GM10266 (cell line): ENCODE data around the gene DNAH10.

ENCODE experiments used
- DNase-seq: peaks from one replicate; pipeline ENCODE4 v3.0.0; 2012; ENCODE audit errors: extremely low spot score
- TF ChIP-seq, protein P1 (sequence below): IDR thresholded peaks from 2 replicates; pipeline ENCODE4 v1.5.1; 2012; ENCODE audit warnings: mild to moderate bottlenecking, low read depth; ENCODE audit not compliant: control insufficient read depth, insufficient read depth; ENCODE audit errors: missing control alignments

DNAH10 gene

DNA sequence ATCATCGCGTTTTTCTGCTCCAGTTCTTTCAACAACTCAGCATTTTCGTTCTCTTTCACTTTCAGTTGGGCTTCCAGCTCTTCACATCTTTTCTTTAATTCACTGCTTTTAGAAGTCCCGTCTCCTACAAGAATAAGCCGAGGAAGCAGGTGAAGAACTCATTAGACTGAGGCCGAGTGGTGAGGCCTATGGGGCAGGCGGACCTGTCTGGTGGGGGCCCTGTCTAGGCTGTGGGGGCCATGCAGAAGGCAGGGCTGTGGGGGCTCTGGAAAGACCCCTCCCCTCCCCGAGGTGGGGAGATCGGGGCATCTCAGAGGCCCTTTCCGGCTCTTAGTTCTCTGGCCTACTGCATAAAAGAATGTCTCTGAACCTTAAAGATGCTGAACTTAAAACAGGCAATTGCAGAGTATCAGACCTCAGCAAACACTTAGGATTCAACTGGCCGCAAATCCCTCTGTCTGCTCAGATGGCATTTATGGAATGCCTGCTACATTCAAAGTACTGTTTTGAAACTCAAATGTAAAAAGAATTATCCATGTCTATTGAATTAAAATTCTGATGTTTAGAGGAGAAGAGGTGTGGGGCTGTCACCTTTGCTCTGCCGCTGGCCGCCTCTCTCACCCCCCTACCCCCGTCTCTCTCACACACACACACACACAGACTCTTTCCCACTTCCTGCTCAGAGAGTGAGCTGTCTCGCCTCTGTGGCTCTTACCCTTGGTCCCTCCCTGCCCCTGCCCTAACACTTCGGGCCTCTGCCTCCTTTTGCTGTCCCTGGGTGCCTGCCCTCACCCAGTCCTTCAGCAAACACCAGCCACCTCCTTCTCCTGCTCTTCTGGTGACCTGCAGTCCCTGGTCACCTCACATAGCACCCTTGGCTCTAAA lies 175.8 kb downstream of the DNAH10 start:
- TF ChIP-seq, protein P1, sequence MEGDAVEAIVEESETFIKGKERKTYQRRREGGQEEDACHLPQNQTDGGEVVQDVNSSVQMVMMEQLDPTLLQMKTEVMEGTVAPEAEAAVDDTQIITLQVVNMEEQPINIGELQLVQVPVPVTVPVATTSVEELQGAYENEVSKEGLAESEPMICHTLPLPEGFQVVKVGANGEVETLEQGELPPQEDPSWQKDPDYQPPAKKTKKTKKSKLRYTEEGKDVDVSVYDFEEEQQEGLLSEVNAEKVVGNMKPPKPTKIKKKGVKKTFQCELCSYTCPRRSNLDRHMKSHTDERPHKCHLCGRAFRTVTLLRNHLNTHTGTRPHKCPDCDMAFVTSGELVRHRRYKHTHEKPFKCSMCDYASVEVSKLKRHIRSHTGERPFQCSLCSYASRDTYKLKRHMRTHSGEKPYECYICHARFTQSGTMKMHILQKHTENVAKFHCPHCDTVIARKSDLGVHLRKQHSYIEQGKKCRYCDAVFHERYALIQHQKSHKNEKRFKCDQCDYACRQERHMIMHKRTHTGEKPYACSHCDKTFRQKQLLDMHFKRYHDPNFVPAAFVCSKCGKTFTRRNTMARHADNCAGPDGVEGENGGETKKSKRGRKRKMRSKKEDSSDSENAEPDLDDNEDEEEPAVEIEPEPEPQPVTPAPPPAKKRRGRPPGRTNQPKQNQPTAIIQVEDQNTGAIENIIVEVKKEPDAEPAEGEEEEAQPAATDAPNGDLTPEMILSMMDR = no peak
- peak; percentile 58 for DNase-seq

DNA sequence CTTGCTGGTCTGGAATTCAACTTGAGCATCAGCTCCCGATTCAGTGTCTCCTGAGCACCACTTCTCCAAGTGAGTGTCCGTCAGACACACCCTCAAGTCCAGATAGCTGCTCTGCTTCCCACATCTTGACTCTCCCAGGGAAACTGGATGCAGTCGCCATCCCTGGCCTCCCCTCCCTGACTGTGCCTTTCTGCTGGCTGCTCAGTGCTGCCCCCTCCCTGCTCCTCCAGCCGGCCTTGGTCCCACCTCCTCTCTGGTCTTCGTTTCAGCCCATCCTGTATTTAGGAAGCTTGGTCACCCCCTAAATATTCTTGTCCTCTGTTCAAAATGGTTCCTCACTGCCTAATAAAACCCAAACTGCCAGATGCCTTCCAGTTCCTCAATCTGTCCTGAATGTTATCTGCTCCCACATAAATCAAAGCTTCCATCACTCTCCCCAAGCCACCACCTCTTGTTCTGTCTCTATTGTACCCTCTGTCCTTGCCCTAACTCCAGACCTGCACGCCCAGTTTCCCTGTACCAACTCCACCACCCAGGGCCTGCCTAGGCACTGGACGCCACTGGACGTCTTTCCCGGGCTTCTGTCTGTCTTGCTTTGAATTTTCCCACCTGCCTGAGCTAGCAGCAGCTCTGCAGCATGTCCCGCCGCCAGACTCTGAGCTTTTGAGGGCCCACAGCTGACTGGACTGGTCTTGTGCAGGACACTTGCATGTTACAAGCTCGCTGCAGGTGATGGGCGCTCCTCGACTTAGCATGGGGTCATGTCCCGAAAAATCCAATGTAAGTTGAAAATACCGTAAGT lies 176.8 kb downstream of the DNAH10 start:
- TF ChIP-seq, protein P1 = peak; percentile 20
- no peak for DNase-seq

DNA sequence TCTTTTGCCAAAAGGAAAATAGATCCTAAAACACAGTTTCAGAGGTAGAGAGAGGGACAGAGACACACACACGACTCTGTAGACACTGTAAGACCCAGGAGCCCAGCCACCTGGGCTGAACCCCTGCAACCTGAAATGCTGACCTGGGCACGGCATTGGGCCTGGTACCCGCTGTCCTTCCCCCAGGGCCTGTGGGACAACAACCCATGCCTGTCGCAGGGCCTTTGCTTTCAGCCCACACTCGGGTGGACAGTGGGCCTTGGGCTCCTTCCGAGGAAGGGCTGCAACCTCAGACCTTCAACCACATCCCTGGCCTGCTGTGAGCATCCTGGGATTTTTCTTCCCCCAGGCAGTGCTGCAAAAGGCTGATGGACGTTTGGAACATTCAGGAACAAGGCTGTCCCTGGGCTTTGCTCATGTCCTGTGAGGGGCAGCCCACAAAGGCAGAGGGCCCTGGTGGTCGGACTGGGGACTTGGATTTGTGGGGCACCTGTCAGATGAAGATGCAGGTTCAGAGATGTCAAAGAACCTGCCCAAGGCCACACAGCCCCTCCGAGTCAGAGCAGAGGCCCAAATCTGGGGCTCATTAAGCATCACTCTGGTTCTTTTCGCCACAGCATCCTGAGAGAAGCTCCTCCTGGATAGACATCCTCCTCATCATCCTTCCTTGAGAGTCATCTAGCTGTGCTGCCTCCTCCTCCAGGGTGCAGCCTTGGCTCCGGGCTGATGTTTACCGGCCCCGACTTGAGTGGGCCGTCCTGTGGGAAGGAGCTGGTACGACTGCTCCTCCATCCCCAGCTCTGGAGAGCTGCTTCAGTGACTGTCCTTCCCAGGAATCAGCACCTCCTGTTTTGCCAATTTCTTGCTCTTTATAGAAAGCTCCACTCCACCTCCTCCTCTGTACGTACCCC lies 177.9 kb downstream of the DNAH10 start:
- TF ChIP-seq, protein P1 = no peak
- DNase-seq = no peak

DNA sequence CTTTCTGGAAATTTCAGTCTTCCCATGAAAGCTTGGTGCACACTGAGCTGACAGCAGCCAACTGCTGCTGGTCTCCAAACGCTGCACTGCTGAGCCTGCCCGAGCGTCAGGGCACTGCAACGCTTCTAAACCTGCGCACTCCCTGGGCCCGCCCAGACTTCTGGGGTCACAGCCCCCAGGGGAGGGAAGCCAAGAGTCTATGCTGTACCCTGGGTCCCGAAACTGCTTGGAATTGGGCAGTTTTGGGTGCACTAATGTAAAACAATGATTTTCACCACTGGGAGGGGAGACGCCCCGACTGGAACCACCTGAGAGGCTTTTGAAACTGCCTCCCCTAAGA lies 178.5 kb downstream of the DNAH10 start:
- TF ChIP-seq, protein P1 = no peak
- DNase-seq = no peak

DNA sequence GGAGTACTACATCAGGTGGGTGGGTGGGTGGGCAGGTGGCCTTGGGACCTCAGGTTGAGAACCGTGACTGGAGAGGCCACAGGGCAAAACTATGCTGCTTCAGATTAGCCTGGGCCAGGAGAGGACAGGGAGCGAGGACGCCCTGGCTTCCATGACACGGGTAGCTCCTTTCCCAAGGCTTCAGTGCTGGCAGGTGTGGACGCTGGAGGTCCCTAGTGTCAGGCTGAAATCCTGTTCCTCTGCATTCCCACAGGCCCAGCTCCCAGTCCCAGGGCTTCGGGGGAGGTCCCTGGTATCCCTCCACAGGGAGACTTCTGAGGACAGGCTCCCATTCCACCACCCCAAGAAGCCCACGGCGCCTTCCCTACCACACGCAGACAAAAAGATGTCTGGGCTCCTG lies 178.9 kb downstream of the DNAH10 start:
- DNase-seq = no peak
- TF ChIP-seq, protein P1 = no peak

DNA sequence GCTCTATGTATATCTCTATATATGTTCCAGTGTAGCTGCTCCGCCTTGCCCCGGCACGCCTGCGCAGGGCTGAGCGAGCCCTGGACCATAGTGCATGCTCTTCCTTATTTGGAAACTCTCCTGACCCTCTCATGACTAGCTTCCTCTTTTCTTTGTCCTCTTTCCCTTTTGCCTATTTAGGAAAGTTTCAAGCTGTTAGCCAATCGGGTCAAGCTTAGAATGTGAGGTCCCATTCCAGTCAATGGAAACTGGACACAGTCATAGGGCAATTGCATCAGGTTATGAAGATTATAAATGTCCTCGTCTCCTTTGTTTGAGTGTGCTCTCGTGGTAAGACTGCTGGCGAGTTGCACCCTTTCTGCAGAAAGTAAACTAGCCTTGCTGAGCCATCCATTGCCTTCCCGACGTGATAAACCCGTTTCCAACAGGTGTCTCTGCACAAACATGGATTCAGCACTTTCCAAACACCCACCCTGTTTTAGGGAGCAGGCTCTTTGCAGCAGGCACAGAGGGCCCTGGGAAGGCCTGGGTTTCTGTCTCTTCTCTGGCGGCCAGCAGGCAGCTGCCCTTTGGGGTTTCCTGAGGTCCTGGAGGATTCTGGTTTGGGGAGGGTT lies 179.6 kb downstream of the DNAH10 start:
- no peak for DNase-seq
- TF ChIP-seq, protein P1 = no peak
